HG03354 (cell line): ENCODE measurements around the gene TET3.

Source experiments
- ATAC-seq: cut with Tn5 transposase; IDR thresholded peaks from one replicate; pipeline ENCODE4 v1.9.1; 2021; ENCODE audit warnings: mild to moderate bottlenecking; ENCODE audit not compliant: unreplicated experiment, poor library complexity, severe bottlenecking

TET3 gene

GRCh38 chr2:73985308-73986084 is 786 bp downstream of the TET3 start:
- peak; percentile 35 for ATAC-seq

- no peak for ATAC-seq
Observed at GRCh38 chr2:73986085-73986681, 1.5 kb downstream of the TET3 start.

- ATAC-seq = no peak
Observed at GRCh38 chr2:73987109-73987947, 2.6 kb downstream of the TET3 start.

- ATAC-seq = no peak
Observed at GRCh38 chr2:73987948-73988700, 3.4 kb downstream of the TET3 start.

- no peak for ATAC-seq
Observed at GRCh38 chr2:73989972-73990371, 5.3 kb downstream of the TET3 start.

- ATAC-seq = no peak
Observed at GRCh38 chr2:73990531-73990930, 5.8 kb downstream of the TET3 start.

- no peak for ATAC-seq
Observed at GRCh38 chr2:73992036-73992435, 7.3 kb downstream of the TET3 start.

GRCh38 chr2:73993376-73993775 is 8.7 kb downstream of the TET3 start:
- no peak for ATAC-seq

GRCh38 chr2:73993778-73994177 is 9.1 kb downstream of the TET3 start:
- no peak for ATAC-seq

- no peak for ATAC-seq
Observed at GRCh38 chr2:73994178-73994831, 9.6 kb downstream of the TET3 start.

- ATAC-seq = no peak
Observed at GRCh38 chr2:73995810-73996209, 11.1 kb downstream of the TET3 start.

GRCh38 chr2:73997813-73998212 is 13.1 kb downstream of the TET3 start:
- no peak for ATAC-seq

GRCh38 chr2:73998451-73998850 is 13.7 kb downstream of the TET3 start:
- ATAC-seq = no peak

- no peak for ATAC-seq
Observed at GRCh38 chr2:73998933-73999332, 14.2 kb downstream of the TET3 start.

GRCh38 chr2:73999881-74000597 is 15.3 kb downstream of the TET3 start:
- ATAC-seq = no peak

GRCh38 chr2:74000666-74001065 is 16.0 kb downstream of the TET3 start:
- no peak for ATAC-seq

GRCh38 chr2:74001121-74001520 is 16.4 kb downstream of the TET3 start:
- no peak for ATAC-seq

GRCh38 chr2:74001781-74002504 is 17.2 kb downstream of the TET3 start:
- ATAC-seq = peak; percentile 54
